ENCODE results near the gene GDE1.

Gene GDE1

DNA sequence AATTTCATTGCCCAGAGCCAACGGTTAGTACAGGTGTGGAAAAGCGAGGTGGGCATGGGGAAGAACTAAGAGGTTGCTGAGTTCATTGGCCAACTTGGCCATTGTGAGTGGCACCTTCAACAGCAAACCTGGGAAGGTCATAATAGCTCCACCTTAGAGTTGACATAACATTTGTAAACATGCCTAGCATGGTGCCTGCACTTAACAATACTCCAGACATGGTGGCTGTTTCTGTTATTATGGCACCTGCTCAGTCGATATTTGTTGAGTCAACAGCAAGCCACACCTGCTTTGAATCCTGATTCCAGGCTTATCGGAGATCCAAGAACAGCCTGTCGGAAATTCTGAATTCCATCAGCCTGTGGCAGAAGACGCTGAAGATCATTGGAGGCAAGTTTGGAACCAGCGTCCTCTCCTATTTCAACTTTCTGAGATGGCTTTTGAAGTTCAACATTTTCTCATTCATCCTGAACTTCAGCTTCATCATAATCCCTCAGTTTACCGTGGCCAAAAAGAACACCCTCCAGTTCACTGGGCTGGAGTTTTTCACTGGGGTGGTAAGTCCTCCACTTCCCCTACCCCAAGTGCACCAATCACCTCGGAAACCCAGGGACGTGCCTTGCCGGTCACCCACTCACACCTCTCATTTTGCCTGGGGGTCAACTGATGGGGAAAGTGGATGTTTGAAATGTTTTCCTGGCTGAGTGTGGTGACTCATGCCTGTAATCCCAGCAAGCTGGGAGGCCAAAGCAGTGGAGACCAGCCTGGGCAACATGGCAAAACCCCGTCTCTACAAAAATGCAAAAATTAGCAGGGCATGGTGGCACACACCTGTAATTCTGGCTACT is 58.2 kb downstream of the GDE1 start:
- H3K27me3 ChIP-seq (replicated peaks; ENCODE audit: insufficient read depth, low read length), result no peaks in the 10 kb centered on the region
- no peaks in the 10 kb centered on the region for H4K20me1 ChIP-seq (ENCODE audit: insufficient read depth, low read length)
- no peaks in the 10 kb centered on the region for H3K36me3 ChIP-seq (replicated peaks; ENCODE audit: insufficient read depth, low read length)
- no peaks in the 10 kb centered on the region for H3K79me2 ChIP-seq (ENCODE audit: low read length)
- no peaks in the 10 kb centered on the region for H3K9me3 ChIP-seq (replicated peaks; ENCODE audit: insufficient read depth, low read length)
- no peak overlapping the region for H3K4me3 ChIP-seq (ENCODE audit: low read length)
- no peak overlapping the region for H2AFZ ChIP-seq (ENCODE audit: low read length)
- no peak overlapping the region for H3K4me2 ChIP-seq (ENCODE audit: low read depth, low read length)
- no peak overlapping the region for H3K27ac ChIP-seq (ENCODE audit: low read length)
- no peaks in the 10 kb centered on the region for H3K4me1 ChIP-seq (ENCODE audit: low read length)
- H3K9me2 ChIP-seq (replicated peaks; ENCODE audit: insufficient read depth, low read length), result no peaks in the 10 kb centered on the region
- no peaks in the 10 kb centered on the region for H3F3A ChIP-seq (ENCODE audit: insufficient read depth, low read length)
- TF ChIP-seq EZH2phosphoT487 (IDR thresholded peaks at IDR 0.05; ENCODE audit: low read length) (no peak), EZH2 (optimal IDR thresholded peaks at IDR 0.05; ENCODE audit: low read depth, low read length) (no peak)
- TF ChIP-seq, protein P1, sequence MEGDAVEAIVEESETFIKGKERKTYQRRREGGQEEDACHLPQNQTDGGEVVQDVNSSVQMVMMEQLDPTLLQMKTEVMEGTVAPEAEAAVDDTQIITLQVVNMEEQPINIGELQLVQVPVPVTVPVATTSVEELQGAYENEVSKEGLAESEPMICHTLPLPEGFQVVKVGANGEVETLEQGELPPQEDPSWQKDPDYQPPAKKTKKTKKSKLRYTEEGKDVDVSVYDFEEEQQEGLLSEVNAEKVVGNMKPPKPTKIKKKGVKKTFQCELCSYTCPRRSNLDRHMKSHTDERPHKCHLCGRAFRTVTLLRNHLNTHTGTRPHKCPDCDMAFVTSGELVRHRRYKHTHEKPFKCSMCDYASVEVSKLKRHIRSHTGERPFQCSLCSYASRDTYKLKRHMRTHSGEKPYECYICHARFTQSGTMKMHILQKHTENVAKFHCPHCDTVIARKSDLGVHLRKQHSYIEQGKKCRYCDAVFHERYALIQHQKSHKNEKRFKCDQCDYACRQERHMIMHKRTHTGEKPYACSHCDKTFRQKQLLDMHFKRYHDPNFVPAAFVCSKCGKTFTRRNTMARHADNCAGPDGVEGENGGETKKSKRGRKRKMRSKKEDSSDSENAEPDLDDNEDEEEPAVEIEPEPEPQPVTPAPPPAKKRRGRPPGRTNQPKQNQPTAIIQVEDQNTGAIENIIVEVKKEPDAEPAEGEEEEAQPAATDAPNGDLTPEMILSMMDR (IDR thresholded peaks at IDR 0.05; ENCODE audit: low read length), result no peak
- no peak overlapping the region for H3K9ac ChIP-seq (ENCODE audit: low read length)
- DNase-seq, result no peak

DNA sequence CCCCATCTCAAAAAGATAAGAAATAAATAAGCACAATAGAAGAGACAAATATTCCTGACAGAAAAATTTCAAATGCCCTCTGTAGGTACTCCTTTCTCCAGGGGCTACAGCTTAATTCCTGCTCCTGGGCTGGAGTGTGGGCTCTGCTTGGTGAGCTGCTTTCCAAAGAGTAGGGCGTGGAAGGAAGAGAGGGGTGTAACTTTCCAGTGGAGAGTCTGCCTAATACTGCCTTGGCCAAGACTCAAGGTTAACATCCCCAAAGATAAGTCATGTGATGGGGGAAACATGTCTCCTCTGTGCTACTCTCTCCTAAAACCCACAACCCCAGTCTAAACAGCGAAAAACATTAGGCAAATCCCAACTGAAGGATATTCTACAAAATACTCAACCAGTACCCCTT is 61.5 kb downstream of the GDE1 start:
- no peaks in the 10 kb centered on the region for H3K4me1 ChIP-seq (ENCODE audit: low read length)
- H3F3A ChIP-seq (ENCODE audit: insufficient read depth, low read length), result no peaks in the 10 kb centered on the region
- H3K27ac ChIP-seq (ENCODE audit: low read length), result no peak overlapping the region
- no peaks in the 10 kb centered on the region for H4K20me1 ChIP-seq (ENCODE audit: insufficient read depth, low read length)
- no peaks in the 10 kb centered on the region for H3K79me2 ChIP-seq (ENCODE audit: low read length)
- no peak overlapping the region for H3K4me2 ChIP-seq (ENCODE audit: low read depth, low read length)
- H3K9ac ChIP-seq (ENCODE audit: low read length), result no peak overlapping the region
- H3K36me3 ChIP-seq (replicated peaks; ENCODE audit: insufficient read depth, low read length), result no peaks in the 10 kb centered on the region
- no peaks in the 10 kb centered on the region for H3K9me2 ChIP-seq (replicated peaks; ENCODE audit: insufficient read depth, low read length)
- DNase-seq, result no peak
- H3K9me3 ChIP-seq (replicated peaks; ENCODE audit: insufficient read depth, low read length), result no peaks in the 10 kb centered on the region
- no peaks in the 10 kb centered on the region for H3K27me3 ChIP-seq (replicated peaks; ENCODE audit: insufficient read depth, low read length)
- no peak for TF ChIP-seq EZH2phosphoT487 (IDR thresholded peaks at IDR 0.05; ENCODE audit: low read length)
- TF ChIP-seq, protein P1 (IDR thresholded peaks at IDR 0.05; ENCODE audit: low read length), result no peak
- no peak for TF ChIP-seq EZH2 (optimal IDR thresholded peaks at IDR 0.05; ENCODE audit: low read depth, low read length)
- no peak overlapping the region for H2AFZ ChIP-seq (ENCODE audit: low read length)
- no peak overlapping the region for H3K4me3 ChIP-seq (ENCODE audit: low read length)

DNA sequence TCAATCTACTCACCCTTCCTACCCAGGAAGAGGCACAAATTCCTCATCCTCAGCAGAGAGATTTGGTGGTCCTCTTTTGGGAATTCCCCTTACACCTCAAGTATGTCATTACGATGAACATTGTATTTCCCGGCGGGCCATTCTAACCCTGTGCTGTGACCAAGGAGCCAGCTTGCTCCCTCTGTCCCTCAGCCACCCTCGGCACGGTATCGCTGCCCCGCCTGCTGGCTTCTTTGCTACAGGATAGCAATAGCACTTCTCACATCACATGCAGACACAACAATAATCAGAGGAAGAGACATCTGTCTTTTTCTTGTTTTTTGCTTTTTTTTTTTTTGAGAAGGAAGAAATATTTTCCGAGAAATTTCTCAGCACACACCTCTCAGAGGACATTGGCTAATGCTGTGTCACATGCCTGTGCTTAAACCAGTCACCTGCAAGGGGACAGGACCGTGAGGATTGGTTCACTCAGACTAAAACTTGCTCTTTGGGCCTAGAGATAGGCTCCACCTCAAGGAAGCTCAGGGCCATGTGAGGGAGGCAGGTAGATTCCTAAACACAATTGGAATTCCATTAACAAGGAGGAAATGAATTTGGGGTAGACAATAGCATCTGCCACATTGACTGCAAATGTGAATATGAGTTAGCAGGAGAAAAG is 63.0 kb downstream of the GDE1 start:
- TF ChIP-seq EZH2phosphoT487 (IDR thresholded peaks at IDR 0.05; ENCODE audit: low read length), result no peak
- TF ChIP-seq, protein P1 (IDR thresholded peaks at IDR 0.05; ENCODE audit: low read length), result no peak
- no peak for TF ChIP-seq EZH2 (optimal IDR thresholded peaks at IDR 0.05; ENCODE audit: low read depth, low read length)
- H3K9me2 ChIP-seq (replicated peaks; ENCODE audit: insufficient read depth, low read length), result no peaks in the 10 kb centered on the region
- H4K20me1 ChIP-seq (ENCODE audit: insufficient read depth, low read length), result no peaks in the 10 kb centered on the region
- no peaks in the 10 kb centered on the region for H3K79me2 ChIP-seq (ENCODE audit: low read length)
- no peaks in the 10 kb centered on the region for H3F3A ChIP-seq (ENCODE audit: insufficient read depth, low read length)
- DNase-seq, result no peak
- no peaks in the 10 kb centered on the region for H3K36me3 ChIP-seq (replicated peaks; ENCODE audit: insufficient read depth, low read length)
- H3K4me2 ChIP-seq (ENCODE audit: low read depth, low read length), result no peak overlapping the region
- H3K9me3 ChIP-seq (replicated peaks; ENCODE audit: insufficient read depth, low read length), result no peaks in the 10 kb centered on the region
- H3K4me3 ChIP-seq (ENCODE audit: low read length), result no peak overlapping the region
- H3K9ac ChIP-seq (ENCODE audit: low read length), result no peak overlapping the region
- H3K4me1 ChIP-seq (ENCODE audit: low read length), result no peaks in the 10 kb centered on the region
- H3K27ac ChIP-seq (ENCODE audit: low read length), result no peak overlapping the region
- no peak overlapping the region for H2AFZ ChIP-seq (ENCODE audit: low read length)
- no peaks in the 10 kb centered on the region for H3K27me3 ChIP-seq (replicated peaks; ENCODE audit: insufficient read depth, low read length)

Data from MM.1S (cell line).